ENCODE measurements around the gene NIPBL. TPM values are rescaled to one million over a fixed set of nuclear protein-coding genes. Genes with fewer than 3 reads are reported as not detected.
"Not testable (repeated sequence)": the region's sequence is repeated elsewhere in the genome, so short reads cannot be mapped to it uniquely, and the experiment has no call there.

NIPBL gene
- total RNA-seq, 1 experiment from 2014 or later: 124 TPM

DNA sequence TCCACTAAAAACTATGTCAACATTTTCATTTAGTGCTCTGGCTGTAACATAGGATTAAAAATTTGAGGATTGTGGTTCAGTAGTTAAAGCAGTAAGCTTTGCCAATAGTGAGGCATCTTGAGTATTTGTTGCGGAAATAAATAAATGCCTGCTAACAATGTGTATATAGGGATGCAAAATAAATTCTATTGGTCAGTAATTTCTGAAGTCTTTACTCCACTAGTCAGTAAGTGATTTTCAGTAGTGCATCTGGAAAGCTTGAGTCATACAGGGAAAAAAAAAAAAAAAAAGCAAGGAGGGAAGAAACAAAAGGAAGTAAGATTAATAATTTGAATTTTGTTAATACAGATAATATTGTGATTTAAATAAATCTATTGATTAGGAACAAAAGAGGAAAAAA lies 21.0 kb downstream of the NIPBL start:
- no peak for TF ChIP-seq EZH2 (IDR thresholded peaks at IDR 0.05; ENCODE audit: low read depth)
- TF ChIP-seq, protein P1, sequence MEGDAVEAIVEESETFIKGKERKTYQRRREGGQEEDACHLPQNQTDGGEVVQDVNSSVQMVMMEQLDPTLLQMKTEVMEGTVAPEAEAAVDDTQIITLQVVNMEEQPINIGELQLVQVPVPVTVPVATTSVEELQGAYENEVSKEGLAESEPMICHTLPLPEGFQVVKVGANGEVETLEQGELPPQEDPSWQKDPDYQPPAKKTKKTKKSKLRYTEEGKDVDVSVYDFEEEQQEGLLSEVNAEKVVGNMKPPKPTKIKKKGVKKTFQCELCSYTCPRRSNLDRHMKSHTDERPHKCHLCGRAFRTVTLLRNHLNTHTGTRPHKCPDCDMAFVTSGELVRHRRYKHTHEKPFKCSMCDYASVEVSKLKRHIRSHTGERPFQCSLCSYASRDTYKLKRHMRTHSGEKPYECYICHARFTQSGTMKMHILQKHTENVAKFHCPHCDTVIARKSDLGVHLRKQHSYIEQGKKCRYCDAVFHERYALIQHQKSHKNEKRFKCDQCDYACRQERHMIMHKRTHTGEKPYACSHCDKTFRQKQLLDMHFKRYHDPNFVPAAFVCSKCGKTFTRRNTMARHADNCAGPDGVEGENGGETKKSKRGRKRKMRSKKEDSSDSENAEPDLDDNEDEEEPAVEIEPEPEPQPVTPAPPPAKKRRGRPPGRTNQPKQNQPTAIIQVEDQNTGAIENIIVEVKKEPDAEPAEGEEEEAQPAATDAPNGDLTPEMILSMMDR (conservative IDR thresholded peaks at IDR 0.05): no peak
- H3K27ac ChIP-seq: no peak overlapping the region
- no peaks in the 10 kb centered on the region for H3F3A ChIP-seq (ENCODE audit: insufficient read depth, low read depth)
- H3K27me3 ChIP-seq (ENCODE audit: insufficient read depth, low read depth): no peaks in the 10 kb centered on the region
- H3K4me1 ChIP-seq (replicated peaks; ENCODE audit: insufficient read depth): no peaks in the 10 kb centered on the region
- no peaks in the 10 kb centered on the region for H3K9me3 ChIP-seq (ENCODE audit: insufficient read depth, low read depth)
- H3K36me3 ChIP-seq (ENCODE audit: low read depth): no peaks in the 10 kb centered on the region
- intact Hi-C loops (cut with micrococcal nuclease; ENCODE audit: unreplicated experiment): no loop called here
- peak in 1 of 2 experiments; percentile 38 for DNase-seq
- H3K79me2 ChIP-seq (ENCODE audit: low read depth): peaks cover 100% of the 10 kb centered on the region
- BruUV-seq (replicated peaks): no TSS peak
- CTCF ChIA-PET: interaction anchor here (0.5 kb wide), 1 partner anchor 779 kb away, joined by 3 read pairs; no protein-coding TSS in a partner anchor
- no peak overlapping the region for H3K4me3 ChIP-seq
- H3K4me2 ChIP-seq: no peak overlapping the region
- no peak overlapping the region for H2AFZ ChIP-seq
- H4K20me1 ChIP-seq (ENCODE audit: insufficient read depth): peaks cover 78% of the 10 kb centered on the region
- no peaks in the 10 kb centered on the region for H3K9me2 ChIP-seq (ENCODE audit: insufficient read depth)
- POLR2A ChIA-PET (ENCODE audit: unreplicated experiment): no interaction called here

DNA sequence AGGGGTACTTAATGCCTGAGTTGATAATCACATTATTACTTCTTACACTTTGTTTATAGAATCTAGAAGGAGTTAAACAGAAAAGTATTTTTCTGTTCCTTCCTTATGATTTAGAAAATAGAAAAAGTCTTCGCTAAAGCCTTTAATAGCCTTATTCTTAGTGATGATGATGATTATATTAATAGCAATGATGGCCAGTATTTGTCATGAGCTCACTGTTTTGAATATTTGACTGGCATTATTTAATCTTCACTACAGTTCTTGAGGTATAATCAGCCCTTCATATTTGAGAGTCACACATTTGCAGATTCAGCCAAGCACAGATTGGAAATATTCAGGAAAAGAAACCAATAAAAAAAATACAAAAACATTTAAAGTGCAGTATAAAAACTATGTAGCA lies 23.3 kb downstream of the NIPBL start:
- no peak for DNase-seq
- no peak for TF ChIP-seq EZH2 (IDR thresholded peaks at IDR 0.05; ENCODE audit: low read depth)
- TF ChIP-seq, protein P1 (conservative IDR thresholded peaks at IDR 0.05): no peak
- no peaks in the 10 kb centered on the region for H3F3A ChIP-seq (ENCODE audit: insufficient read depth, low read depth)
- no peaks in the 10 kb centered on the region for H3K4me1 ChIP-seq (replicated peaks; ENCODE audit: insufficient read depth)
- peaks cover 100% of the 10 kb centered on the region for H3K79me2 ChIP-seq (ENCODE audit: low read depth)
- H3K9me3 ChIP-seq (ENCODE audit: insufficient read depth, low read depth): no peaks in the 10 kb centered on the region
- H3K9me2 ChIP-seq (ENCODE audit: insufficient read depth): no peaks in the 10 kb centered on the region
- H3K4me3 ChIP-seq: no peak overlapping the region
- CTCF ChIA-PET: no interaction called here
- BruUV-seq (replicated peaks): no TSS peak
- H3K4me2 ChIP-seq: no peak overlapping the region
- H3K27ac ChIP-seq: no peak overlapping the region
- no peaks in the 10 kb centered on the region for H3K36me3 ChIP-seq (ENCODE audit: low read depth)
- H2AFZ ChIP-seq: no peak overlapping the region
- intact Hi-C loops (cut with micrococcal nuclease; ENCODE audit: unreplicated experiment): no loop called here
- peaks cover 80% of the 10 kb centered on the region for H4K20me1 ChIP-seq (ENCODE audit: insufficient read depth)
- H3K27me3 ChIP-seq (ENCODE audit: insufficient read depth, low read depth): no peaks in the 10 kb centered on the region
- POLR2A ChIA-PET (ENCODE audit: unreplicated experiment): no interaction called here

DNA sequence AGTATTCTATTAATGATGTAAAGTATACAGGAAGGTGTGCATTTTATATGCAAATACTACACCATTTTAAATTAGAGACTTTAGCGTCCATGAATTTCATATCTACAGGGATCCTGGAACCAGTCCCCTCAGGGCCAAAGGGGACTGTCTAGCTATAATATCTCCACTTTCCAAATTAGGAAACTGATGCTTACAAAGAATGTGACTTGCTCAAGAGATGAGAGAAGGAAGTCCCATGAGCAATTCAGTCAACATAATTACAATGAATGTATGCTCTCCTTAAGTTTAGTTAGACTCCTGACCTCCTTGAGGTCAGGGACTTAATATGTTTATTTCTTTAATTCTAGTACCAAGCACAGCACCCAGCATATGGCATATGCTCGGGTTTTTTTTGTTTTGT lies 23.7 kb downstream of the NIPBL start:
- no peak overlapping the region for H2AFZ ChIP-seq
- peaks cover 80% of the 10 kb centered on the region for H4K20me1 ChIP-seq (ENCODE audit: insufficient read depth)
- no peaks in the 10 kb centered on the region for H3F3A ChIP-seq (ENCODE audit: insufficient read depth, low read depth)
- no peak for TF ChIP-seq EZH2 (IDR thresholded peaks at IDR 0.05; ENCODE audit: low read depth)
- TF ChIP-seq, protein P1 (conservative IDR thresholded peaks at IDR 0.05): no peak
- BruUV-seq (replicated peaks): no TSS peak
- H3K27me3 ChIP-seq (ENCODE audit: insufficient read depth, low read depth): no peaks in the 10 kb centered on the region
- ChIA-PET POLR2A (ENCODE audit: unreplicated experiment) (no interaction called here), CTCF (no interaction called here)
- intact Hi-C loops (cut with micrococcal nuclease; ENCODE audit: unreplicated experiment): no loop called here
- no peak overlapping the region for H3K27ac ChIP-seq
- H3K9me3 ChIP-seq (ENCODE audit: insufficient read depth, low read depth): no peaks in the 10 kb centered on the region
- DNase-seq: peak in 1 of 2 experiments; percentile 18
- H3K4me1 ChIP-seq (replicated peaks; ENCODE audit: insufficient read depth): no peaks in the 10 kb centered on the region
- no peak overlapping the region for H3K4me3 ChIP-seq
- H3K4me2 ChIP-seq: no peak overlapping the region
- no peaks in the 10 kb centered on the region for H3K9me2 ChIP-seq (ENCODE audit: insufficient read depth)
- H3K36me3 ChIP-seq (ENCODE audit: low read depth): no peaks in the 10 kb centered on the region
- H3K79me2 ChIP-seq (ENCODE audit: low read depth): peaks cover 100% of the 10 kb centered on the region

DNA sequence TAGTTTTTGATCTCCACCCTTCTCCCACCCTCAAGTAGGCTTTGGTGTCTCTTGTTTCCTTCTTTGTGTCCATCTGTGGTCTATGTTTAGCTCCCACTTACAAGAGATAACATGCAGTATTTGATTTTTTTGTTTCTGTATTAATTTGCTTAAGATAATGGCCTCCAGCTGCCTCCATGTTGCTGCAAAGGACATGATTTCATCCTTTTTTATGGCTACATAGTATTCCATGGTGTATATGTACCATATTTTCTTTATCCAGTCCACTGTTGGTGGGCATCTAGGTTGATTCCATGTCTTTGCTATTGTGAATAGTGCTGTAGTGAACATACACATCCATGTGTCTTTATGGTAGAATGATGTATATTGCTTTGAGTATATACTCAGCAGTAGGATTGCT lies 24.5 kb downstream of the NIPBL start:
- H3K4me1 ChIP-seq (replicated peaks; ENCODE audit: insufficient read depth); POLR2A ChIA-PET (ENCODE audit: unreplicated experiment); intact Hi-C loops (cut with micrococcal nuclease; ENCODE audit: unreplicated experiment); BruUV-seq (replicated peaks); H3K9me3 ChIP-seq (ENCODE audit: insufficient read depth, low read depth); DNase-seq; H3K4me3 ChIP-seq; H3K27ac ChIP-seq; H3K9me2 ChIP-seq (ENCODE audit: insufficient read depth); H3K36me3 ChIP-seq (ENCODE audit: low read depth); CTCF ChIA-PET; H2AFZ ChIP-seq; H3F3A ChIP-seq (ENCODE audit: insufficient read depth, low read depth); H3K27me3 ChIP-seq (ENCODE audit: insufficient read depth, low read depth); H3K4me2 ChIP-seq: not testable (repeated sequence)
- peaks cover 80% of the 10 kb centered on the region for H4K20me1 ChIP-seq (ENCODE audit: insufficient read depth)
- peaks cover 100% of the 10 kb centered on the region for H3K79me2 ChIP-seq (ENCODE audit: low read depth)
